GM20431 (cell line): ENCODE data around the gene CRACDL.

Source experiments
- in situ Hi-C: fragments of 300-500 bp; cut with MseI, MboI; formaldehyde crosslinking; loops from one replicate; pipeline ENCODE4 v1.15.0; 2020; ENCODE audit warnings: low sequenced_read_pairs; ENCODE audit not compliant: unreplicated experiment

CRACDL gene

DNA sequence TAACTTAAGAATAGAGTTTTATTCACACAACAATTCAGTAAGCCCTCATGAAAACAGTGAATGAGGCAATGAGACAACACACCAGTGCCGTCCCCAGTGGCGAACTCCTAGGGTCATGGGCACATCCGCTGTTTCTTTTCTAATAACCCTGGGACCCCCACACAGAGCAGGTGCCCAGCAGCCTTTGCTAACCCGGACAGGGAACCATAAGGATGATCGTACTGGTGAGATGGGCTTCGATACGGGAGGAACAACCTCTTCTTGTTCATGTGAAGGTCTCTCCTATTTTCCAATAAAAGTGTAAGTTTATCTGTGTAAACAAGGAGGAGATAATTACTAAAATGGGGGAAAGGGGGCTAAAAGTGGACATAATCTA lies 107.7 kb downstream of the CRACDL start:
- in situ Hi-C loops: no loop called here

DNA sequence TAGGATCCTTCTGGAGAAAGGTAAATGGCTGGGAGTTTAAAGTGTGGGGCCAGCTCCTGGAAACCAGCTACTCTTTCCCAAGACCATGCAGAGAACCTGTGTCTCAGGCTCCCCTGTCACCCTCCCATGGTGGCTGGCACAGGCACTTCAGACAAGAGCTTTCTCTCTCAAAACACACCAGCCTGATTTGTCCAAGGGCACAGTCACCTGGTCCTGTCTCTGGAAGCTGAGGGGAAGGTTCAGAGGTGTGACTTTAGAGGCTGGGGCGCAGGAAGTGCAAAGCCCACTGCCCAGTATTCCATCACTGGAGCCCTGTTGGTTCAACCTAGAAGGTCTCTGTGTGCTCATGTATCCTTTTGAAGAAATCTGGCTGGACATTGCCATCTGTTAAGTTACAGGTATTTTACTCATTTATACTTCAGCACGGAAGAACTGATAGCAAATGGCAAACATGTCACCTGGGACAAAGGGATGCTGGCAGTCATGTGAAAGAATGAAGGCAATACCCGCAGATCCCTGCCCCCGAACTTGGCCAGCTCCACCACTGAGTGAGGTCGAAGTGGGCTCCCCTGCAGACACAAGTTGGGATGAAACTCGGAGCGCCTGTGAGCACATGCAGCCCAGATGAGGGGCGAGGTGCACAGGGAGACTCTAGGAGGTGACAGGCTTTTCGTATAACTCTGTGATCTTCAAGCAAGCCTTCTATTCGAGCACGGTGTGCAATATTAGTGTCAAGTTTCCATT lies 108.2 kb downstream of the CRACDL start:
- in situ Hi-C loops: no loop called here

DNA sequence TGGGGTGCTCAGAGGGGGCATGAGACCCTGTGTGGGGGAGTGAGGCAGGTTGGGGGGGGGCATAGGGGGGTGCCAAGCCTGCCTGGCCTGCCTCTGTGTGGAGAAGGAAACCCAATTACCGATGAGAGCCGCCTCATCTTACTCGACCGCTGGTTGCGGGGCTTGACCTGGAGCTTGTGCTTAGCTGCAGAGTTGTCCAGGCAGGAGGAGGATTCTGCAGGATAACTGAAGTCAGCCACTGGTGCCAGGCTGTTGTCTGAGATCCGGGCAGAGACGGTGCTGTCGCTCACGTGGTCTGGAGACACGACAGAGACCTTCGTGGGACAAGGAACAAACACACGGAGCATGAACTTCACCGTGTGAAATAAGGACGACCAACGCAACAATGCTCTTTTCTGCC lies 109.2 kb downstream of the CRACDL start:
- in situ Hi-C loops: no loop called here

DNA sequence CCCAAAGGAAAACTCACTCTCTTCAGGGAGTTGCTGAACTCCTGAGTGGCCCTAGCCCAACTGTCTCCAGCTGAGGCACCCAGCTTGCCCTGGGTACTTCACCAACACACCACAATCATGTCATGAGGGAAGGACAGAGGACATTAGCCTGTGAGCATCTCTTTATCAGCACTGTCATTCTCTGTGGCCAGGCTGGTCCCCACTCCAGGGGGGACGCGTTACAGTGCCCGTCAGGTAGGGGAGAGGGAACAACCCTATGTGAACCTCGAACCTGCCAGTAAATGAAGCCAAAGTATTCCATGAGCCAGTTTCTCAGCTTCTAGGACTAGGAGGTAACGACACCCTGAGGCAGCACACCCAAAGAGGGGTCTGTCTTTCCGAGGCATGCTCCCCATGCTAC lies 110.2 kb downstream of the CRACDL start:
- in situ Hi-C loops: no loop called here

DNA sequence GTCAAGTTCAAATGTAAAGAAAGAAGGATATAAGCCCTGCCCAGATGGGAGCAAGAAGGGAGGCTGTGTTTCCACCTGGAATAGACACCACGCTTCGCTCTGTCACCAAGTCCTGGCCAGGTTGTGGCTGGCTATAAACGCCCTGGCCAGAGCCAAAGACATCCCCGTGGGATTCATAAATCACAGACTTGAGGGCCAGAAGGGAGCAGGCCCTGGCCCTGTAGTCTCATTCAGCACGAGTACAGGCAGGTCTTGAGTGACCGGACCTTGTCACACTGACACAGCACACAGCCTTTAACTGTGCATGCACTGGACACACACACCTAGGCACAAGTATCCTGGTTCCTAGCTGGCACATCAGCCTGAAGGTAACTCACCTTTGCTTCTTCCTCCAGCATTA lies 110.6 kb downstream of the CRACDL start:
- in situ Hi-C loops: no loop called here

DNA sequence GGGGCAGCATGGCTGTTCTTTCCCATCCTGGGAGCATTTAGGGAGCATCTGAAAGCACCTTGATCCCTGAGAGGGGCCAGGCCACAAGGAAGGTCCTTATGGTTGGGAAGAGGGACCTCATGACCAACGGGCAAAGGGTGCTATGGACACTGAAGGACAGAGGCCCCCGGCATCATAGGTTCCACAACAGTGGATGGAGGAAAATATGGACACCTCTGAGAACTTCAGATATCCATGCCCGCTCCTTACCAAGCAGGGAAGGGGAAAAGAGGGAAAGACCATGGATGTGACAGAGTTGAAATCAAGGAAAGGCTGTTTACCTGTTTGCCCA lies 111.0 kb downstream of the CRACDL start:
- in situ Hi-C loops: no loop called here

DNA sequence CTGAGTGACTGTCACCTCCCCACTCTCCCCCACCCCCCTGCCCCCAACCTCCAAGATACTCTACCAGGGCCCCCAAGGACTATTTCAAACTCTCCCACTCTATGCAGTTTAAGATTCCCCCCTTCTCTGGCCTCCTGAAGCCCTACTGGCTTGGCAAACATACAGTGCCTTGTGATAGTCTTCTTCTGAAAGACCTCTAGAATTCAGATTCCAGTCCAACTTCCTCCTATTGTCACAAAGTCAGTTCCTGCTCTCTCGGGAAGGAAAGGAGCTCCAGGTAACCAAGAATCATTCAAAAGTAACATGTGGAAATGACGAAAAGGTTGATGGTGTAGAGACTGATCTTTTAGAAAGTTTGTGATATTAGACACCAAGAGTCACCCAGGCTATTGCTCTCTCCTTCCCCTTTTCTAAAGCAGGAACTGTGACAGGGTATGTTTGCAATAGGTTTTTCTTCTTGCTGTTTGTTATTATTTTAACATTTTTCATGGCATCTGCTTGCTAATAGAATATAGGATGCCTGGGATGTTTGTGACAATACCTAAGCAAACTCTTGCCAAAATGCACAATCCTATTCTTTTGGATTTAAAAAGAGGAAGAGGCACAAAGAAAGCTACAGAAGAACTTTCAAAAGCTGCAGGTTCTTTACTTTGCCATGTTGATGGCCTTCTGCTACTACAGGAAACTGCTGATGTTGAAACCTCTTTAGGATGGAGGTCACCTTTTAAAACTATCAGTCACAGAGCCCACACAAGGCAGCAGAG lies 111.6 kb downstream of the CRACDL start:
- in situ Hi-C loops: no loop called here

DNA sequence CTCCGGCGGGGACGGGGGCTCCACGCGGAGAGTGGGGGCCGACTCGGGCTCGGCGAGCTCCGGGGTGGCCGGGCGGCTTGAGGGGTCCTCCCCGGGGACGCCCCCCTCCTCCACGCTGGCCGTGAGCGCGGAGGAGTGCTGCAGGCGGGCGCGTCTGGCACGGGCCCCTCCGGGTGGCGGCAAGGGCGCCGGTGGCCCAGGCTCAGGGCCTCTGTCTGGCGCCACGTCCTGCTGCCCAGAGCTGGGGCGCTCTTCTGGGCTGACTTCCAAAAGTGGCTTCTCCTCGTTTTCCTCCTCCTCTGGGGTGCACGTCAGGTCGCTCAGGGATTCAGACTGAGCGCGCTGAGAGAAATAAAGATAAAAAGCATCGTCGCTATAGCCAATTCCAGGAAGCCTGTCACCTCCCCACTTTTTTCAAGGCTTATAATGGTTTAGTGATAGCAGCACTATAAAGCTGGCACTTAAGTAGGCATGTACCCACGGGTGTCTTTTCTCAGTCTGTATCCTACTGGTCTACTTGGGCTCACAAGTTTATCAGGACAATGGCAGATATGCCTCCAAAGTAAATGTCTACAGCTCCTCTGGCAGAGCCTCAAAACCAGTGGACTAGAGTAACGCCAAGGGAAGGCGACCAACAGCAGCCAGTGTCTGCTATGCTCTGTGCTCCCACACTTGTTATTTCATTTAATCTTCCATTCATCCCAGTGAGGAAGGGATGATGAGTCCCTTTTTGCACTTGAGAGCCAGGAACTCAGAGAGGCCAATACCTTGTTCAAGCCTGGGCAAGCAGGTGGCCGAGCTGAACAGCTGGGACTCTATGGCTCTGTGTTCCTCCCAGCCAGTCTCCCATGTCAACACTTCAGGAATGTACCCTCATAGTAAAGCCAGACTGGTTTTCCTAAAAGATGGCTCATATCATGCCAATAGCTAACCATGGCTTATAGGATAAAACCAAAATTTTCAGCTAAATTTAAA lies 112.5 kb downstream of the CRACDL start:
- in situ Hi-C loops: no loop called here

DNA sequence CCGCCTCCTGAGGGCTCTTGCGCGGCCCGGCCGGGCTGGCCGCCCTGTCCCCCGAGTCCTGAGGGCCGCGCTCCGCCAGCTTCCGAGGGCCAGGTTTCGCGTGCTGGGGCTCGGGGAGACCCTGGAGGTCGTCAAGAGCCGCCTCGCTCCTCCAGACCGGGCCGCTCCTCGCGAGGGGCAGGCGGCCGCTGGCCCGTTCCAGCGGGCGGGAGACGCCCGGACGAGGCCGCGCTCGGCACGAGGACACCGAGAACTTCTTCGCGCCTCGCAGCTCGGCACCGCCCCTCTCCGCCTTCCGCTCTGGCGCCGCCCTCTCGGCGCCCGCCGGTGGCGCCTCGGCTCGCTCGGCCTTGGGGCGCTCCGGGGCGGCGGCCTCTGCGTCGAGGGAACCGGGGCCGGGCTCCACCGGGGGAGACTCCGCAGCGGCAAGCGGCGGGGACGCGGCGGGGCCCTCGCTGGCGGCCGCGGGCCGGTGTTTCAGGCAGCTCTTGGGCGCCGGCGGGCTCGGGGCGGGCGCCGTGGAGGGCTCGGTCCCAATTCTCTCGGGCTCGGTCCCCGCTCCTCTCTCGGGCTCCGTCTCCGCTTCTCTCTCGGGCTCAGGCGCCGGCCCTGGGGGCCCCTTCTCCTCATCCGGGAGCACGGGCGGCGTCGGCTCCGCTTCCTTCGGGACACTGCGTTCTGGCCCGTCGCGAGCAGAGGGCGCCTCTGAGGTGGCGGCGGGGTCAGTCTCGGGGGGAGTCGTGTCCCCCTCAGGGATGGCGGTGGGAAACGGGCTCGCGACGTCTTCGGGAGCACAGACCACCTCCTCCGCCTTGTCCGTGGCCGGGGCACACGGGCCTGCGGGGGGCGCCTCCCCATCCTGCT lies 113.5 kb downstream of the CRACDL start:
- in situ Hi-C loops: no loop called here

DNA sequence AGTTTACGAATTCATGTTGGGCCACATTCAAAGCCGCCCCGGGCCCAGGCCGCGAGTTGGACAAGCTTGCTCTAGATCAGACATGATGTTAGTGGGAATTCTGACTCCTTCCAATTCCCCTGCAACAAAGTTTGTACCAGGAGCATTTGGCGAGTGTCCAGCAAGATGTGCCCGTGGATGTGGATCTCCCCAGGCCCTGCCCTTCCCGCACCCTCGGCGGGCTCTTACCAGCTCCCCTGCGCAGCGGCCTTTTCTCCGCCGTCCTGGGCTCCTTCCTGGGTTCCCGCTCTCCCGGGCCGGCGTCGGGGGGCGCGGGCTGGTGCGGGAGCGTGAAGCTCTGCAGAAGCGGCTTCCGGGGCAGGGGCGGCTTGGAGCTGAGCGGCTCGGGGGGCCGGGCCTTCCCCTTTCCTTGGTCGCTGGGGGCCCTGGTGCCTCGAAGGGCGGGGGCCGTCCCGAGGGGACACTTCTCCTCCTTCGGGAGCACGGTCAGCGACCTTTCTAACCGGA lies 114.3 kb downstream of the CRACDL start:
- in situ Hi-C loops: no loop called here

DNA sequence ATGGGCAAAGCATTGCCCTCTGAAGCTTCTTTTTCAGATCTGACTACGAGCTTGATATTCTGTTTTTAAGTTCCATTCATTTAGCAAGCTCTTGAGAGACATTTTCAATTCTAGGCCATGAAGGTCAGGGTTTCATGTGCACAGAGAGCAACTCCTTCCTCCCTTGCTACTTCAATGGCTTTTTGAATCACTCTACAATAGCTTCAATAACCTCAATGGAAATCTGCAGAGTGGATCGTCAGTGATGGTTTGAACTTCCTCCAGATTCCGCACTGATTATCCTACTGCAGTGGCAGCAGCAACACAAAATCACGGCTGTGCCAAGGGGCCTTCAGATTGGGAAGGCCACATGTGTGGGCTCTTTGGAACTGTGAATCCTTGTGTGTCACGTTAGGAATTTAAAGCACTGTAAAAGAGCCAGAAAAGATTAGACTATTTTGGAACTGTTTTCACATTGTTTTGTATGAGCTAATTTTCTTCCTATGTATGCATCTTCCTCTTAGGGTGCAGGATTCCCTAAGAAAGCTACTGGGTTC lies 116.7 kb downstream of the CRACDL start:
- in situ Hi-C loops: no loop called here

DNA sequence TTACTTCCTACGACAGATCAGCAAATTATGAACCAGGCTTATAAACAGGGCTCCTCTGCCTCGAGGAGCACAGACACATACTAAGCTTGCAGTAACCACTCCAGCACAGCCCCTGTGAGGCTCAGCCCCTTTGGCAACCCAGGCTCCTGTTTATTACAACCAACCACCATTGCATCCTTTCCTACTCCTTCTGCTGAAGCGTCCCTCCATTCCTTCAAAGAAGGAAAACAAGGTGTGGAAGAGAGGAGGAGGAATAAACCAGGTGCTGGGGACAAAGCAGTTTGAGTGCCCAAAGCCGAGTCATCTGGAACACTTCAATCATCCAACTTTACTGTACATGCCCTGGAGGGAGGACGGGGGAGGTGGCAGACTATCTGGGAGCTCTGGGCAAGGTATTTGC lies 117.9 kb downstream of the CRACDL start:
- in situ Hi-C loops: no loop called here

DNA sequence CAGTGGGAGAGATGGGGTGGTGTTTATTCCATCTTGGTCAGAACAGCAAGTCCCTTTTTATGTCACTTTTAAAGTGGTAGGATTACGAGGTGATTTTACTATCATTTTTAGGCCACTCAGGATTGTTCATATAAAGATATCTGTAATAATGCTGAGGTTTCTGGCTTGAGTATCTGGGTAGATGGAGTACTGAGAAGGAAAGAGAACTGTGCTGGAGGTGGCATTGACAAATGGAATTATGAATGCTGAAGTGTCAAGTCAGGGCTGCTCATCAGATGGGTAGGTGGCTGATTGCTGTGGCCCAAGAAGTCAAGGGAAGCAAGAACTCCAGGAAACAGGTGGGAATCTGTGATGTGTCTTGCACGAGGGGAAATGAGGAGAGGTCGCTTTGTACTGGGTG lies 119.7 kb downstream of the CRACDL start:
- in situ Hi-C loops: no loop called here

DNA sequence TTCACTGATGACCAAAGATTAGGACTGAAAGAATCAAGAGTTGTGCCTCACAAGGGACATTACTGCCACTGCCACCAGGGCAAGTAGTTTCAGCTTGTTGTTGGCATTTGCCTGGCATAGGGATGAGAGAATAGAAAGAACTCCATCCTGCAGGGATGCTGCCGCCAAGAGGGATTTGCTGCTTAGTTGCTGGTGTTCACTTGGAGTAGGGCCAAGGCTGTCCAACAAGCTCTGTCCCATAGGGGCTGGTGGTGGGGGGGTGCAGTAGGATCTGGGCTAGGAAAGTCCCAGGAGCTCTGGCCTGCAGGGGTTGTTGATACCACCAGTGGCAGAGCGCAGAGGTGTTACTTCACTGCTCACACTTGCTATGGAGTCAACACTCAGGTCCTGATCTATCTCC lies 120.2 kb downstream of the CRACDL start:
- in situ Hi-C loops: no loop called here

DNA sequence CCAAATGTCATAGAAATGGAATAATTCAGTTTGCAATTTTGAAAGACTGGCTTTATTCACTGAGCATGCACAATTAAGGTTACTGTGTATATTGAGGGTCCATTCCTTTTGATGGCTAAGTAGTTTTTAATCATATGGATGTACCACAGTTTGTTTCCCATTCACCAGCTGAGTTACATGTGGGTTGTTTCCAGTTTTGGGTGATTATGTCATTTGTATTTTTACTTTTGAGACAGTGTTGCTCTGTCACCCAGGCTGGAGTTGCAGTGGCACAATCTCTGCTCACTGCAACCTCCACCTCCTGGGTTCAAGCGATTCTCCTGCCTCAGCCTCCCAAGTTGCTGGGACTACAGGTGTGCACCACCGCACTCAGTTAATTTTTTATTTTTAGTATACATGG lies 124.3 kb downstream of the CRACDL start:
- in situ Hi-C loops: no loop called here

DNA sequence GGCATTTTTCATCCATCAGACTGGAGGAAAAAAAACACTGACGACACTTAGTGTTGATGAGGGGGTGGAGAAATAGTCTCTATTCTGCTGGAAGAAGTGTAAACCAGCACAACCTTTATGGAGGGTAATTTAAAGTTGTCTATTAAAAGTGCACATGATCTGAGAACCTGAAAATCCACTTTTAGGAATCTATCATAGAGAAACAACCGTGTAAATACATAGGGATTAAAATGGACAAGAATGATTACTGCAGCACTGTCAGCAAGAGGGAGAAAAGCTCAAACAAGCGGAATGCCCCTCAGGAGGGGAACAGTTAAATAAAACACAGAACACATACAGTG lies 125.5 kb downstream of the CRACDL start:
- in situ Hi-C loops: no loop called here

DNA sequence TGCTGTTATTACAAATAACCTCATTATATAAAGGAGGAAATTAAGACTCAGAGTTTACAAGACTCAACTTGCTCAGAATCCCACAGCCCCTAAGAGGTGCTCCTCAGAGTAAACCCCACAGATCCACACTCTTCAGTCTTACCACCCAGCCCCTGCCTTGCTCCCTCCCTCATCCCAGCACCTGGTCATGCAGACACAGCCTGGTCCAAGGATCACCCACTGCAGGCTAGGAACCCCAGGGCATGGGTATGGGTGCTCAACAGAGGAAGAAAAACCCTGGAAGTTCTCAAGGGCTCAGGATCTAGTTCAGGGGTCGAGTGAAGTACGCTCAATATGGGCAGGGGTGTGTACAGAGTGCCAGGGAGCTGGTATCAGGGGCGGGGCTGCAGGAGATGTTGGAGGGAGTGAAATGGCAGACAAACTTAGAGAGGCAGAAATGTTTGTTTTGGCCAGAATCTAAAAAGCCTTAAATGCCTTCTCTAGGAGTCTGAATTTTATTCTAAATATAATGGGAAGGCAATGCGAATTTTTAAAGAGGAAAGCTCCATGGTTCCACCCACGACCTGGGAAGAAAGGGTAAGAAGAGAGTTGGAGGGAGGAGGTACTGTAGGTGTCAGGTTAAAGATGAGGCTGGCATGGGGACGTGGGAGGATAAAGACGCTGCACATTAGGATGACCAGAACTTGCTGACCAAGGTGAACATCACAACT lies 126.0 kb downstream of the CRACDL start:
- in situ Hi-C loops: no loop called here

DNA sequence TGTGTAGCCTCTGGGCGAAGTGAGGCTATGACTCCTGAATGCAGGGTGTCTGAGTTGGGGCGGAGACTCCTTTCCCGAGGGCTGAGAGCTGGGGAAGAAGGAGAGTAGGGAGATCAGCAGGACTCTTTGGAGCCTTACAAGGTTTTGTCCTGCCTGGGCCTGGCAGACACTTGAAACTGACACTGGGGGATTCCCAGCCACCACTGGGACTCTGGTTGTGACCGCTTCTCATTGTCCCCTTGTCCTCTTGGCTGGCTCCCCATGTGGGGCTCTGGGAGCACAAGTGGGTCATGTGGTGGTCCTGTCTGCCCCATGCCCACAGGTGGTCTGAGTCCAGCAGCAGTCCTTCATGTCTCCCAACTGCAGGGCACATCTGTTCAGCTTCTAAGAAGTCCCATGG lies 126.9 kb downstream of the CRACDL start:
- in situ Hi-C loops: no loop called here

DNA sequence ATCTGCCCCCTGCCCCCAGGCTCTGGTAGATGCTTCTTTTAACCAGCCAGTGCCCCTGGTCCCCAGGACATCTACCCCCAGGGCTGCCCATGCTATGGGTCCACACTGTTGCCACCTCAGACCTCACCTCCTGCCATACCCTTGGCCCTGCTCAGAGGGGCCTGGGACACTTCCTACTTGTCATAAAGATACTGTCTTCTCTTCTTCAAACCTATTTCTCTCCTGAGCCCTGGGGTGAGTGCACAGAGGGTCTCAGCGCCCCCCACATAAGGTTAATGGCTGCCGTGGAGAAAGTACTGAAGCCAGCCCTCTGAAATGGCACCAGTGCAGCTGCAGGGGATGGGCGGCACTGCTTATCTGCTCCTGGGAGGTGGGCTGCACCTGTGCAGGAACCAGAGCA lies 127.5 kb downstream of the CRACDL start:
- in situ Hi-C loops: no loop called here
